Neuronal stem cell (in vitro differentiated cells): Measurements from ENCODE around the gene CST1.
A peak's percentile ranks its signal among the peaks of the same experiment; 100 is the strongest.
"Not testable (repeated sequence)": the region's sequence is repeated elsewhere in the genome, so short reads cannot be mapped to it uniquely, and the experiment has no call there.

Experiments
- DNase-seq: peaks from one replicate; pipeline ENCODE4 v3.0.0-alpha.2; 2013; ENCODE audit warnings: low spot score
- H2AFZ ChIP-seq: one replicate; pipeline ENCODE4 v1.6.1; 2013; ENCODE audit warnings: mild to moderate bottlenecking, low read length, inconsistent platforms
- H2AK5ac ChIP-seq: 2 replicates; pipeline ENCODE4 v1.6.1; 2013; ENCODE audit warnings: low read depth, mild to moderate bottlenecking, inconsistent platforms, low read length, moderate library complexity, mixed read lengths
- H2BK120ac ChIP-seq: 2 replicates; pipeline ENCODE4 v1.6.1; 2013; ENCODE audit warnings: low read depth, mild to moderate bottlenecking, inconsistent platforms, low read length, moderate library complexity, mixed read lengths
- H2BK12ac ChIP-seq: one replicate; pipeline ENCODE4 v1.6.1; 2013; ENCODE audit warnings: low read length, inconsistent platforms
- H2BK15ac ChIP-seq: 2 replicates; pipeline ENCODE4 v1.6.1; 2013; ENCODE audit warnings: mild to moderate bottlenecking, low read length, inconsistent platforms, mixed read lengths
- H2BK5ac ChIP-seq: one replicate; pipeline ENCODE4 v1.6.1; 2013; ENCODE audit warnings: inconsistent platforms, mild to moderate bottlenecking, low read length, moderate library complexity
- H3K14ac ChIP-seq: one replicate; pipeline ENCODE4 v1.6.1; 2013; ENCODE audit warnings: low read length, inconsistent platforms
- H3K18ac ChIP-seq: 2 replicates; pipeline ENCODE4 v1.6.1; 2013; ENCODE audit warnings: low read length, inconsistent platforms
- H3K23ac ChIP-seq: 2 replicates; pipeline ENCODE4 v1.6.1; 2013; ENCODE audit warnings: low read depth, mild to moderate bottlenecking, mixed read lengths, low read length, inconsistent platforms; ENCODE audit not compliant: poor library complexity
- H3K27ac ChIP-seq: replicated peaks from 3 replicates; pipeline ENCODE4 v1.5.1; 2013; ENCODE audit warnings: low read length, inconsistent platforms
- H3K27me3 ChIP-seq, 3 experiments: 2 replicates each; pipeline ENCODE4 v1.6.1; 2013; ENCODE audit warnings: low read length in 3 of 3, mild to moderate bottlenecking in 2 of 3, inconsistent platforms in 1 of 3, low read depth in 1 of 3, mixed read lengths in 1 of 3, moderate library complexity in 1 of 3; ENCODE audit not compliant: control insufficient read depth in 3 of 3, insufficient read depth in 3 of 3
- H3K36me3 ChIP-seq, 2 donors: replicated peaks in 1 of 2; 2 replicates each; pipeline ENCODE4 v1.6.1; 2013; ENCODE audit warnings: low read length in 2 of 2; ENCODE audit not compliant: control insufficient read depth in 2 of 2, insufficient read depth in 2 of 2
- H3K4ac ChIP-seq: 2 replicates; pipeline ENCODE4 v1.6.1; 2013; ENCODE audit warnings: inconsistent platforms, mild to moderate bottlenecking, low read length, moderate library complexity
- H3K4me1 ChIP-seq, 2 donors: 1 replicate in 1 of 2; 2 replicates in 1 of 2; pipeline ENCODE4 v1.6.1; 2013; ENCODE audit warnings: low read length in 2 of 2, low read depth in 1 of 2; ENCODE audit not compliant: control insufficient read depth in 2 of 2, insufficient read depth in 1 of 2
- H3K4me2 ChIP-seq: one replicate; pipeline ENCODE4 v1.6.1; 2013; ENCODE audit warnings: mild to moderate bottlenecking, low read length, inconsistent platforms; ENCODE audit not compliant: insufficient read depth, poor library complexity, severe bottlenecking
- H3K4me3 ChIP-seq, 2 donors: 2 replicates each; pipeline ENCODE4 v1.5.1; 2013; ENCODE audit warnings: low read length in 2 of 2, mild to moderate bottlenecking in 2 of 2, inconsistent platforms in 1 of 2, moderate library complexity in 1 of 2
- H3K79me1 ChIP-seq: one replicate; pipeline ENCODE4 v1.6.1; 2013; ENCODE audit warnings: low read depth, mild to moderate bottlenecking, inconsistent platforms, low read length, moderate library complexity
- H3K9ac ChIP-seq: one replicate; pipeline ENCODE4 v1.6.1; 2013; ENCODE audit warnings: mild to moderate bottlenecking, low read depth, low read length, inconsistent platforms; ENCODE audit not compliant: poor library complexity
- H3K9me3 ChIP-seq, 2 donors: replicated peaks in 1 of 2; 2 replicates each; pipeline versions ENCODE3 to v1.6.1; 2013; ENCODE audit warnings: low read length in 2 of 2, mild to moderate bottlenecking in 2 of 2, inconsistent platforms in 1 of 2, low read depth in 1 of 2, mixed read lengths in 1 of 2, moderate library complexity in 1 of 2; ENCODE audit not compliant: control insufficient read depth in 2 of 2, insufficient read depth in 1 of 2
- H4K8ac ChIP-seq: one replicate; pipeline ENCODE4 v1.6.1; 2013; ENCODE audit warnings: low read depth, mild to moderate bottlenecking, inconsistent platforms, low read length, moderate library complexity
- H4K91ac ChIP-seq: one replicate; pipeline ENCODE4 v1.6.1; 2013; ENCODE audit warnings: low read length, low read depth, mild to moderate bottlenecking, inconsistent platforms; ENCODE audit not compliant: poor library complexity
- WGBS, 2 donors: extraction: QIAGEN DNeasy Blood & Tissue Kit; methylation state at CpG; one replicate each; pipeline ENCODE4 v1.1.7; 2013; ENCODE audit warnings: missing lambda C conversion rate in 2 of 2, mixed read lengths in 1 of 2; ENCODE audit not compliant: insufficient read length in 2 of 2, insufficient replicate concordance in 1 of 2; ENCODE audit errors: extremely low coverage in 2 of 2; 5-methylcytosine and 5-hydroxymethylcytosine counted together

The CST1 gene

GRCh38 chr20:23777380-23777779, 26.6 kb upstream of the CST1 start:
- DNase-seq, H4K8ac ChIP-seq, H3K23ac ChIP-seq, H3K27me3 ChIP-seq, H3K36me3 ChIP-seq, H3K4ac ChIP-seq, H3K9me3 ChIP-seq, H3K27ac ChIP-seq, H3K14ac ChIP-seq, H2BK120ac ChIP-seq, H3K4me1 ChIP-seq, H2AFZ ChIP-seq, H3K79me1 ChIP-seq, H3K9ac ChIP-seq, H4K91ac ChIP-seq, H3K4me2 ChIP-seq, H2BK15ac ChIP-seq, H2BK5ac ChIP-seq, H2AK5ac ChIP-seq, H3K4me3 ChIP-seq, H3K18ac ChIP-seq, H2BK12ac ChIP-seq: not testable (repeated sequence)
- WGBS, 2 donors: no CpG with 5 or more reads among the region's 8 CpGs

GRCh38 chr20:23776067-23776771, 25.5 kb upstream of the CST1 start:
- no peak overlapping the region for H3K9ac ChIP-seq
- H3K4me3 ChIP-seq: no peak overlapping the region
- no peak overlapping the region for H2AFZ ChIP-seq
- H3K4me2 ChIP-seq: no peak overlapping the region
- no peaks in the 10 kb centered on the region for H3K36me3 ChIP-seq
- no peak overlapping the region for H2BK5ac ChIP-seq
- no peak overlapping the region for H4K91ac ChIP-seq
- peak overlapping the region; percentile 26 for H2AK5ac ChIP-seq
- peak overlapping the region; percentile 3 for H2BK15ac ChIP-seq
- DNase-seq: no peak
- H3K18ac ChIP-seq: peak overlapping the region; percentile 28
- H3K14ac ChIP-seq: no peak overlapping the region
- WGBS, 2 donors: no CpG with 5 or more reads among the region's 14 CpGs
- no peak overlapping the region for H4K8ac ChIP-seq
- no peak overlapping the region for H2BK12ac ChIP-seq
- H3K27ac ChIP-seq: no peak overlapping the region
- H3K23ac ChIP-seq: peak overlapping the region; percentile 75
- H3K27me3 ChIP-seq: no peaks in the 10 kb centered on the region
- H3K4ac ChIP-seq: no peak overlapping the region
- no peaks in the 10 kb centered on the region for H3K79me1 ChIP-seq
- H3K9me3 ChIP-seq: peaks cover 0 to 2% of the 10 kb centered on the region in 2 donors
- no peak overlapping the region for H2BK120ac ChIP-seq
- H3K4me1 ChIP-seq: peaks cover 0 to 9% of the 10 kb centered on the region in 2 donors

- WGBS, 2 donors: no CpG with 5 or more reads among the region's 7 CpGs
These were observed 23.3 kb upstream of the CST1 start for GRCh38 chr20:23774081-23774480.

GRCh38 chr20:23773579-23773978, 22.8 kb upstream of the CST1 start:
- no peak overlapping the region for H2BK12ac ChIP-seq

More at GRCh38 chr20:23774081-23774480, 23.3 kb upstream of the CST1 start:
- Histone ChIP-seq H3K18ac (no peak overlapping the region), H4K8ac (no peak overlapping the region), H2AK5ac (no peak overlapping the region), H3K9me3 (peaks cover 0 to 2% of the 10 kb centered on the region in 2 donors), H3K36me3 (no peaks in the 10 kb centered on the region), H2AFZ (no peak overlapping the region), H3K27me3 (no peaks in the 10 kb centered on the region), H2BK15ac (no peak overlapping the region), H3K79me1 (no peaks in the 10 kb centered on the region), H3K9ac (no peak overlapping the region), H3K4me2 (no peak overlapping the region), H2BK5ac (no peak overlapping the region), H3K4me3 (peak overlapping the region in 1 of 2 donors; percentile 48), H4K91ac (no peak overlapping the region), H3K14ac (no peak overlapping the region), H3K27ac (no peak overlapping the region), H2BK12ac (no peak overlapping the region), H3K4me1 (peaks cover 0 to 9% of the 10 kb centered on the region in 2 donors), H2BK120ac (no peak overlapping the region), H3K23ac (no peak overlapping the region), H3K4ac (no peak overlapping the region)
- DNase-seq: no peak

More at GRCh38 chr20:23773579-23773978, 22.8 kb upstream of the CST1 start:
- H3K14ac ChIP-seq: peak overlapping the region; percentile 14
- H3K4me3 ChIP-seq: peak overlapping the region in 1 of 2 donors; percentile 48
- no peak overlapping the region for H3K27ac ChIP-seq
- H2BK120ac ChIP-seq: no peak overlapping the region
- no peaks in the 10 kb centered on the region for H3K79me1 ChIP-seq
- WGBS, 2 donors: no CpG with 5 or more reads among the region's 4 CpGs
- H2AK5ac ChIP-seq: no peak overlapping the region
- H3K23ac ChIP-seq: no peak overlapping the region
- no peak for DNase-seq
- H3K36me3 ChIP-seq: no peaks in the 10 kb centered on the region
- no peak overlapping the region for H3K9ac ChIP-seq
- H3K27me3 ChIP-seq: no peaks in the 10 kb centered on the region
- H2AFZ ChIP-seq: no peak overlapping the region
- H2BK5ac ChIP-seq: no peak overlapping the region
- no peak overlapping the region for H4K91ac ChIP-seq
- H4K8ac ChIP-seq: no peak overlapping the region
- H3K4me2 ChIP-seq: no peak overlapping the region
- peaks cover 0 to 9% of the 10 kb centered on the region in 2 donors for H3K4me1 ChIP-seq
- peaks cover 0 to 2% of the 10 kb centered on the region in 2 donors for H3K9me3 ChIP-seq
- H2BK15ac ChIP-seq: no peak overlapping the region
- peak overlapping the region; percentile 2 for H3K18ac ChIP-seq
- no peak overlapping the region for H3K4ac ChIP-seq
